Stomach (tissue), 4 donors: ENCODE measurements around the gene ABCB1.

Experiments used
- CTCF ChIP-seq, 7 experiments: fragments of 450-650 bp in 4 of 7; fragments of 200-600 bp in 3 of 7; sonication (generic) in 3 of 7; IDR thresholded peaks; one replicate each; pipeline ENCODE4 v1.5.1; 2016 to 2019; ENCODE audit warnings: antibody characterized with exemption in 7 of 7, control low read depth in 2 of 7, mild to moderate bottlenecking in 1 of 7
- POLR2A ChIP-seq, 4 donors: fragments of 450-650 bp; IDR thresholded peaks; one replicate each; pipeline ENCODE4 v1.6.1; 2016; ENCODE audit warnings: antibody characterized with exemption in 4 of 4, control low read depth in 2 of 4, mild to moderate bottlenecking in 1 of 4, moderate library complexity in 1 of 4

GRCh38 chr7:87459941-87460340 is 140.7 kb downstream of the ABCB1 start:
- TF ChIP-seq CTCF (IDR thresholded peaks at IDR 0.05), result no peak
- no peak for TF ChIP-seq POLR2A (IDR thresholded peaks at IDR 0.05)
